SK-N-SH treated with all-trans-retinoic acid at 6 μM for 48 hours (cell line): Measurements from ENCODE around the gene LYL1.

Source experiments
- ARNTL ChIP-seq: fragments of 450-650 bp; formaldehyde crosslinking; IDR thresholded peaks from 2 replicates; pipeline ENCODE4 v1.5.0; 2020; ENCODE audit warnings: low read depth, mild to moderate bottlenecking, moderate library complexity, borderline replicate concordance
- CREB5 ChIP-seq: fragments of 250-450 bp; sonication (Bioruptor Pico); IDR thresholded peaks from 2 replicates; pipeline ENCODE4 v1.5.1; 2020; ENCODE audit warnings: low read depth, mild to moderate bottlenecking, moderate library complexity
- ISL1 ChIP-seq: fragments of 250-450 bp; sonication (Bioruptor Pico); IDR thresholded peaks from 2 replicates; pipeline ENCODE4 v2.1.2; 2022; ENCODE audit warnings: mild to moderate bottlenecking, moderate library complexity
- PATZ1 ChIP-seq: fragments of 250-450 bp; sonication (Bioruptor Pico); IDR thresholded peaks from 2 replicates; pipeline ENCODE4 v1.8.0; 2020; ENCODE audit warnings: mild to moderate bottlenecking, moderate library complexity, borderline replicate concordance
- POU6F1 ChIP-seq: fragments of 250-450 bp; sonication (Bioruptor Pico); IDR thresholded peaks from 2 replicates; pipeline ENCODE4 v1.8.0; 2021; ENCODE audit warnings: low read depth, mild to moderate bottlenecking, moderate library complexity, borderline replicate concordance
- PPARA ChIP-seq: fragments of 250-450 bp; sonication (Bioruptor Pico); IDR thresholded peaks from 2 replicates; pipeline ENCODE4 v1.5.0; 2020; ENCODE audit warnings: mild to moderate bottlenecking, borderline replicate concordance
- SNAI2 ChIP-seq: fragments of 250-450 bp; sonication (Bioruptor Pico); IDR thresholded peaks from 2 replicates; pipeline ENCODE4 v1.5.0; 2020; ENCODE audit warnings: mild to moderate bottlenecking, moderate library complexity
- ZFP30 ChIP-seq: fragments of 450-650 bp; formaldehyde crosslinking; IDR thresholded peaks from 2 replicates; pipeline ENCODE4 v1.5.0; 2022; ENCODE audit warnings: mild to moderate bottlenecking, moderate library complexity
- ZNF8 ChIP-seq: fragments of 450-650 bp; formaldehyde crosslinking; IDR thresholded peaks from 2 replicates; pipeline ENCODE4 v1.5.0; 2020; ENCODE audit warnings: mild to moderate bottlenecking, moderate library complexity

GRCh38 chr19:13053761-13054625, 48.7 kb downstream of the LYL1 start:
- TF ChIP-seq PATZ1 (CRISPR knock-in tag) (peak; percentile 85; the same call in 1 of the 2 replicates), ARNTL (no peak), POU6F1 (CRISPR knock-in tag) (no peak), ZFP30 (CRISPR knock-in tag) (no peak), ZNF8 (CRISPR knock-in tag) (no peak), PPARA (CRISPR knock-in tag) (no peak), CREB5 (no peak), ISL1 (CRISPR knock-in tag) (0 out of 2 replicates have a peak, but pooled peaks have one; percentile 19), SNAI2 (CRISPR knock-in tag) (0 out of 2 replicates have a peak, but pooled peaks have one; percentile 32)
